Endothelial cell of hepatic sinusoid (primary cell): ENCODE data around the gene CHIT1.

Source experiments
- in situ Hi-C: cut with HindIII; loops from 2 replicates; pipeline ENCODE4 v1.10.0; 2017; ENCODE audit warnings: low sequenced_read_pairs

CHIT1 gene

GRCh38 chr1:203166192-203166940 lies 63.1 kb downstream of the CHIT1 start:
- in situ Hi-C loops: no loop called here
